ENCODE measurements around the gene ADRM1. TPM values are rescaled to one million over a fixed set of nuclear protein-coding genes. Genes with fewer than 3 reads are reported as not detected.

The ADRM1 gene
- total RNA-seq, 2 experiments from 2014 or later, result 87.0 to 128 TPM

- intact Hi-C loops (cut with micrococcal nuclease; ENCODE audit: unreplicated experiment), result no loop called here
- no peaks in the 10 kb centered on the region for H3K4me1 ChIP-seq (ENCODE audit: insufficient read depth, low read length, poor library complexity, severe bottlenecking)
- TF ChIP-seq EZH2phosphoT487 (IDR thresholded peaks at IDR 0.05; ENCODE audit: borderline replicate concordance, low read depth, low read length) (no peak), CTCF (conservative IDR thresholded peaks at IDR 0.05; ENCODE audit: low read length) (no peak)
- H3K4me2 ChIP-seq (ENCODE audit: low read length), result no peak overlapping the region
- no peaks in the 10 kb centered on the region for H3K9me2 ChIP-seq (ENCODE audit: insufficient read depth, low read length)
- no peaks in the 10 kb centered on the region for H3K79me2 ChIP-seq (ENCODE audit: insufficient read depth, low read depth, low read length)
- H3K4me3 ChIP-seq (ENCODE audit: low read depth, low read length, poor library complexity, severe bottlenecking), result no peak overlapping the region
- H2AFZ ChIP-seq (ENCODE audit: low read length), result no peak overlapping the region
- H4K20me1 ChIP-seq (ENCODE audit: insufficient read depth, low read length), result no peaks in the 10 kb centered on the region
- BruUV-seq (replicated peaks), result no TSS peak
- peaks cover 30% of the 10 kb centered on the region for H3K36me3 ChIP-seq (ENCODE audit: insufficient read depth, low read length)
- ChIA-PET CTCF (ENCODE audit: unreplicated experiment) (no interaction called here), POLR2A (no interaction called here)
- no peak for DNase-seq (ENCODE audit: low spot score)
- no peak overlapping the region for H3K27ac ChIP-seq (ENCODE audit: low read depth, low read length, poor library complexity, severe bottlenecking)
- no peaks in the 10 kb centered on the region for H3K9me3 ChIP-seq (ENCODE audit: low read length)
Observed at GRCh38 chr20:62281161-62281933, 21.4 kb upstream of the ADRM1 start.

- H3K9me3 ChIP-seq (ENCODE audit: low read length), result no peaks in the 10 kb centered on the region
- no peak for TF ChIP-seq EZH2phosphoT487 (IDR thresholded peaks at IDR 0.05; ENCODE audit: borderline replicate concordance, low read depth, low read length)
- no peak for TF ChIP-seq CTCF (conservative IDR thresholded peaks at IDR 0.05; ENCODE audit: low read length)
- POLR2A ChIA-PET, result no interaction called here
- no peak overlapping the region for H2AFZ ChIP-seq (ENCODE audit: low read length)
- H3K36me3 ChIP-seq (ENCODE audit: insufficient read depth, low read length), result peaks cover 29% of the 10 kb centered on the region
- H3K9me2 ChIP-seq (ENCODE audit: insufficient read depth, low read length), result no peaks in the 10 kb centered on the region
- H3K4me1 ChIP-seq (ENCODE audit: insufficient read depth, low read length, poor library complexity, severe bottlenecking), result no peaks in the 10 kb centered on the region
- intact Hi-C loops (cut with micrococcal nuclease; ENCODE audit: unreplicated experiment), result no loop called here
- no peak for DNase-seq (ENCODE audit: low spot score)
- CTCF ChIA-PET (ENCODE audit: unreplicated experiment), result no interaction called here
- H3K4me3 ChIP-seq (ENCODE audit: low read depth, low read length, poor library complexity, severe bottlenecking), result no peak overlapping the region
- no peak overlapping the region for H3K27ac ChIP-seq (ENCODE audit: low read depth, low read length, poor library complexity, severe bottlenecking)
- no peak overlapping the region for H3K4me2 ChIP-seq (ENCODE audit: low read length)
- BruUV-seq (replicated peaks), result no TSS peak
- H3K79me2 ChIP-seq (ENCODE audit: insufficient read depth, low read depth, low read length), result no peaks in the 10 kb centered on the region
- no peaks in the 10 kb centered on the region for H4K20me1 ChIP-seq (ENCODE audit: insufficient read depth, low read length)
Observed at GRCh38 chr20:62282103-62282502, 20.7 kb upstream of the ADRM1 start.

GRCh38 chr20:62282877-62283503 is 19.8 kb upstream of the ADRM1 start:
- POLR2A ChIA-PET, result no interaction called here
- CTCF ChIA-PET (ENCODE audit: unreplicated experiment), result no interaction called here
- Histone ChIP-seq H2AFZ (ENCODE audit: low read length) (no peak overlapping the region), H3K9me2 (ENCODE audit: insufficient read depth, low read length) (no peaks in the 10 kb centered on the region), H3K36me3 (ENCODE audit: insufficient read depth, low read length) (peaks cover 29% of the 10 kb centered on the region), H3K79me2 (ENCODE audit: insufficient read depth, low read depth, low read length) (no peaks in the 10 kb centered on the region), H4K20me1 (ENCODE audit: insufficient read depth, low read length) (no peaks in the 10 kb centered on the region), H3K4me1 (ENCODE audit: insufficient read depth, low read length, poor library complexity, severe bottlenecking) (no peaks in the 10 kb centered on the region), H3K4me3 (ENCODE audit: low read depth, low read length, poor library complexity, severe bottlenecking) (no peak overlapping the region), H3K4me2 (ENCODE audit: low read length) (no peak overlapping the region), H3K9me3 (ENCODE audit: low read length) (no peaks in the 10 kb centered on the region), H3K27ac (ENCODE audit: low read depth, low read length, poor library complexity, severe bottlenecking) (no peak overlapping the region)
- DNase-seq (ENCODE audit: low spot score), result no peak
- no TSS peak for BruUV-seq (replicated peaks)
- intact Hi-C loops (cut with micrococcal nuclease; ENCODE audit: unreplicated experiment), result no loop called here
- no peak for TF ChIP-seq EZH2phosphoT487 (IDR thresholded peaks at IDR 0.05; ENCODE audit: borderline replicate concordance, low read depth, low read length)
- TF ChIP-seq CTCF (conservative IDR thresholded peaks at IDR 0.05; ENCODE audit: low read length), result no peak

All from OCI-LY7 (cell line).